ENCODE data around the gene RIBC1.

- TF ChIP-seq USF1 (IDR thresholded peaks at IDR 0.05) (no peak), ZBTB7A (IDR thresholded peaks at IDR 0.05; ENCODE audit: low read depth) (no peak), MAX (IDR thresholded peaks at IDR 0.05) (no peak), CEBPB (IDR thresholded peaks at IDR 0.05) (no peak), EP300 (IDR thresholded peaks at IDR 0.05; ENCODE audit: borderline replicate concordance) (no peak), REST (IDR thresholded peaks at IDR 0.05; ENCODE audit: low read depth) (no peak)
Observed at GRCh38 chrX:53373307-53373706, 49.4 kb upstream of the RIBC1 start.

Data from Ishikawa (cell line).